ENCODE data around the gene ACOT12.

ACOT12 gene

GRCh38 chr5:81427566-81427965 is 33.6 kb upstream of the ACOT12 start:
- no peak for DNase-seq
- H3K4me3 Mint-ChIP-seq, result no peak overlapping the region
- no peak overlapping the region for H3K27ac Mint-ChIP-seq
- H3K27me3 Mint-ChIP-seq (ENCODE audit: low read depth, poor library complexity), result no peaks in the 10 kb centered on the region
- TF ChIP-seq CTCF (IDR thresholded peaks at IDR 0.05), result no peak
- H3K9me3 Mint-ChIP-seq, result peaks cover 5% of the 10 kb centered on the region
- H3K36me3 Mint-ChIP-seq (ENCODE audit: low read depth), result peaks cover 25% of the 10 kb centered on the region
- H3K4me1 Mint-ChIP-seq, result peaks cover 10% of the 10 kb centered on the region

GRCh38 chr5:81426359-81427030 is 32.6 kb upstream of the ACOT12 start:
- Mint-ChIP-seq H3K9me3 (no peaks in the 10 kb centered on the region), H3K27ac (peak overlapping the region; percentile 98), H3K4me3 (no peak overlapping the region), H3K36me3 (ENCODE audit: low read depth) (peaks cover 25% of the 10 kb centered on the region), H3K4me1 (peaks cover 10% of the 10 kb centered on the region), H3K27me3 (ENCODE audit: low read depth, poor library complexity) (no peaks in the 10 kb centered on the region)
- DNase-seq, result no peak
- TF ChIP-seq CTCF (IDR thresholded peaks at IDR 0.05), result no peak

- Mint-ChIP-seq H3K27me3 (ENCODE audit: low read depth, poor library complexity) (peaks cover 3% of the 10 kb centered on the region), H3K4me3 (no peak overlapping the region), H3K9me3 (no peaks in the 10 kb centered on the region), H3K4me1 (peaks cover 10% of the 10 kb centered on the region), H3K27ac (no peak overlapping the region), H3K36me3 (ENCODE audit: low read depth) (peaks cover 28% of the 10 kb centered on the region)
- TF ChIP-seq CTCF (IDR thresholded peaks at IDR 0.05), result peak; percentile 74
- DNase-seq, result no peak
Observed at GRCh38 chr5:81425569-81425968, 31.6 kb upstream of the ACOT12 start.

GRCh38 chr5:81424728-81425127 is 30.8 kb upstream of the ACOT12 start:
- no peak for DNase-seq
- Mint-ChIP-seq H3K4me1 (peaks cover 10% of the 10 kb centered on the region), H3K27ac (no peak overlapping the region), H3K9me3 (no peaks in the 10 kb centered on the region), H3K27me3 (ENCODE audit: low read depth, poor library complexity) (peaks cover 3% of the 10 kb centered on the region), H3K4me3 (no peak overlapping the region), H3K36me3 (ENCODE audit: low read depth) (peaks cover 34% of the 10 kb centered on the region)
- no peak for TF ChIP-seq CTCF (IDR thresholded peaks at IDR 0.05)

GRCh38 chr5:81422671-81423070 is 28.7 kb upstream of the ACOT12 start:
- Mint-ChIP-seq H3K4me3 (no peak overlapping the region), H3K4me1 (peaks cover 10% of the 10 kb centered on the region), H3K36me3 (ENCODE audit: low read depth) (peaks cover 37% of the 10 kb centered on the region), H3K27me3 (ENCODE audit: low read depth, poor library complexity) (peaks cover 3% of the 10 kb centered on the region), H3K9me3 (no peaks in the 10 kb centered on the region), H3K27ac (peak overlapping the region; percentile 88)
- DNase-seq, result no peak
- TF ChIP-seq CTCF (IDR thresholded peaks at IDR 0.05), result no peak

GRCh38 chr5:81420039-81420667 is 26.2 kb upstream of the ACOT12 start:
- Mint-ChIP-seq H3K36me3 (ENCODE audit: low read depth) (peaks cover 48% of the 10 kb centered on the region), H3K4me1 (no peaks in the 10 kb centered on the region), H3K9me3 (no peaks in the 10 kb centered on the region), H3K27ac (no peak overlapping the region), H3K4me3 (no peak overlapping the region), H3K27me3 (ENCODE audit: low read depth, poor library complexity) (peaks cover 3% of the 10 kb centered on the region)
- DNase-seq, result no peak
- no peak for TF ChIP-seq CTCF (IDR thresholded peaks at IDR 0.05)
